ENCODE measurements around the gene DDX41.

DNA sequence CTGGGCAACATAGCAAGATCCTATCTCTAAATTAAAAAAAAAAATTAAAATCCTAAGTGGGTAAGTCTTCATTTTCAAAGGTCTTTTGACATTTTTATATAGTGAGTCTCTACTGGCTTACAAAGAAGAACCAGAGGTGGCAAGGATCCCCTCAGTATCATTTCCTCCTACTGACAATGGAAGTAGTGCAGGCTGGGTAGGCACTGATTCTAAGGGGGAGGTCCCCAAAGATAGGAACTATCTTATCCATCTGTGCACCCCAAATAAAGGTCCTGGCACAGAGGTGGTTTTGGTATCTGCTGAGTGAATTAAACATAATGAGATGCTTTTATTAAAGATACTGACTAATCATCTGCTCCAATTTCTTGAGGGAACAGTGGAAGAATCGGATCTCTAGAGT is 33.4 kb upstream of the DDX41 start:
- TF ChIP-seq CTCF (IDR thresholded peaks at IDR 0.05) (no peak), POLR2A (IDR thresholded peaks at IDR 0.05) (no peak)

Measured in testis (tissue), 2 donors.